K562 (cell line): ENCODE measurements around the gene ANAPC5. TPM values are rescaled to one million over a fixed set of nuclear protein-coding genes. Genes with fewer than 3 reads are reported as not detected.

Source experiments
- ARID1B ChIP-seq: fragments of 450-650 bp; IDR thresholded peaks from 2 replicates; pipeline ENCODE4 v1.6.1; 2016; ENCODE audit warnings: antibody characterized with exemption, mild to moderate bottlenecking, inconsistent platforms
- ESRRB ChIP-seq: fragments of 250-450 bp; sonication (Bioruptor Pico); IDR thresholded peaks from 2 replicates; pipeline ENCODE4 v1.5.0; 2020; ENCODE audit warnings: mild to moderate bottlenecking, moderate library complexity, borderline replicate concordance
- MCM2 ChIP-seq: fragments of 450-650 bp; IDR thresholded peaks from 2 replicates; pipeline ENCODE4 v1.6.1; 2017; ENCODE audit warnings: low read depth, mild to moderate bottlenecking
- MYBL2 ChIP-seq, 2 experiments: fragments of 450-650 bp in 1 of 2; sonication (generic) in 1 of 2; formaldehyde crosslinking in 1 of 2; IDR thresholded peaks; 2 replicates each; pipeline versions ENCODE4 v1.6.1 to v1.8.1; 2017 to 2022; ENCODE audit warnings: borderline replicate concordance in 1 of 2, inconsistent platforms in 1 of 2, low read depth in 1 of 2, mild to moderate bottlenecking in 1 of 2, missing genetic modification reagents in 1 of 2, moderate library complexity in 1 of 2
- NBN ChIP-seq: fragments of 450-650 bp; IDR thresholded peaks from 2 replicates; pipeline ENCODE4 v1.6.1; 2016; ENCODE audit warnings: low read depth, mild to moderate bottlenecking
- NCOA6 ChIP-seq: fragments of 450-650 bp; IDR thresholded peaks from 2 replicates; pipeline ENCODE4 v1.6.1; 2017; ENCODE audit warnings: mild to moderate bottlenecking
- POU5F1 ChIP-seq: fragments of 150-350 bp; IDR thresholded peaks from 2 replicates; pipeline ENCODE4 v1.6.1; 2014; ENCODE audit warnings: borderline replicate concordance, low read length, low read depth, mild to moderate bottlenecking; ENCODE audit not compliant: partially characterized antibody
- PRDM10 ChIP-seq: fragments of 450-650 bp; IDR thresholded peaks from 2 replicates; pipeline ENCODE4 v1.6.1; 2018; ENCODE audit not compliant: partially characterized antibody
- RNF219 ChIP-seq: fragments of 250-450 bp; sonication (Bioruptor Pico); IDR thresholded peaks from 2 replicates; pipeline ENCODE4 v1.5.0; 2022; ENCODE audit warnings: mild to moderate bottlenecking
- SAFB ChIP-seq: fragments of 200-400 bp; formaldehyde crosslinking; IDR thresholded peaks from 2 replicates; pipeline ENCODE4 v1.6.1; 2017; ENCODE audit warnings: low read depth, low read length, borderline replicate concordance
- THRA ChIP-seq: fragments of 450-650 bp; IDR thresholded peaks from 2 replicates; pipeline ENCODE4 v1.6.1; 2017; ENCODE audit warnings: mild to moderate bottlenecking, moderate library complexity
- UBTF ChIP-seq, 2 experiments: IDR thresholded peaks; 2 replicates each; pipeline ENCODE4 v1.6.1; 2012; ENCODE audit warnings: improper control_type of control experiment in 2 of 2, low read depth in 2 of 2, low read length in 2 of 2, borderline replicate concordance in 1 of 2
- ZNF431 ChIP-seq: sonication (generic); formaldehyde crosslinking; IDR thresholded peaks from 2 replicates; pipeline ENCODE4 v1.8.0; 2022; ENCODE audit warnings: mild to moderate bottlenecking, missing genetic modification reagents
- ZNF699 ChIP-seq: fragments of 250-450 bp; sonication (Bioruptor Pico); IDR thresholded peaks from 2 replicates; pipeline ENCODE4 v1.8.0; 2021; ENCODE audit warnings: mild to moderate bottlenecking, moderate library complexity; ENCODE audit not compliant: insufficient replicate concordance
- ZNF766 ChIP-seq: fragments of 200-800 bp; sonication (Bioruptor generic); conservative IDR thresholded peaks from 2 replicates; pipeline ENCODE4 v1.6.1; 2016; ENCODE audit warnings: missing genetic modification characterization, missing compliant biosample characterization
- polyA plus RNA-seq, 8 experiments: library from polyadenylated mRNA; depleted of rRNA in 4 of 8; stranded (reverse) in 5 of 8; unstranded in 3 of 8; fragments of >200 nt; fragmentation: Nextera tagmentation in 2 of 8; fragmentation: Illumina TruSeq in 1 of 8; extraction: Ambion mirVana in 2 of 8; extraction: Trizol in 1 of 8; gene quantifications; 2 replicates each; pipeline versions ENCODE4 v1.2.1 to v1.2.3, GENCODE V29; 2011 to 2014; ENCODE audit warnings: inconsistent platforms in 1 of 8, missing spikeins in 1 of 8
- total RNA-seq, 7 experiments: library from RNA; depleted of rRNA in 6 of 7; stranded (reverse); fragments of >200 nt in 6 of 7; fragmentation: Illumina TruSeq in 2 of 7; extraction: Trizol in 2 of 7; gene quantifications; 2 replicates each; pipeline versions ENCODE4 v1.2.1 to v1.2.3, GENCODE V29; 2011 to 2021; ENCODE audit warnings: low replicate concordance in 1 of 7

ANAPC5 gene
- total and polyA plus RNA-seq, 9 of the 15 experiments (the other 6 are each of a cell fraction or from before 2014, with no cell fraction given) = 136 to 315 (median 197) TPM

GRCh38 chr12:121351820-121352681 lies at the start of gene ANAPC5 (continued):
- TF ChIP-seq THRA (no peak), UBTF (IDR thresholded peaks at IDR 0.05; ENCODE audit: borderline replicate concordance in 1 of 2, low read depth in 2 of 2, low read length in 2 of 2) (peak in 1 of 2 experiments; percentile 49; a peak in 2 of 4 replicates), NCOA6 (no peak), ZNF431 (CRISPR knock-in tag) (no peak), MCM2 (no peak), ARID1B (no peak), PRDM10 (peak; percentile 45), RNF219 (CRISPR knock-in tag) (no peak), POU5F1 (no peak), MYBL2 (IDR thresholded peaks at IDR 0.05; ENCODE audit: low read depth) (peak; percentile 72), MYBL2 (CRISPR knock-in tag; IDR thresholded peaks at IDR 0.05; ENCODE audit: borderline replicate concordance) (no peak), ESRRB (CRISPR knock-in tag) (no peak), NBN (0 out of 2 replicates have a peak, but pooled peaks have one; percentile 87), SAFB (peak; percentile 65; the same call in 1 of the 2 replicates), ZNF766 (no peak), ZNF699 (CRISPR knock-in tag) (no peak)
